ENCODE results near the gene ENHO. TPM values are rescaled to one million over a fixed set of nuclear protein-coding genes. Genes with fewer than 3 reads are reported as not detected.

Gene ENHO
- total and polyA plus RNA-seq, 10 donors = 0.35 to 0.94 (median 0.81) TPM; not detected in 4

DNA sequence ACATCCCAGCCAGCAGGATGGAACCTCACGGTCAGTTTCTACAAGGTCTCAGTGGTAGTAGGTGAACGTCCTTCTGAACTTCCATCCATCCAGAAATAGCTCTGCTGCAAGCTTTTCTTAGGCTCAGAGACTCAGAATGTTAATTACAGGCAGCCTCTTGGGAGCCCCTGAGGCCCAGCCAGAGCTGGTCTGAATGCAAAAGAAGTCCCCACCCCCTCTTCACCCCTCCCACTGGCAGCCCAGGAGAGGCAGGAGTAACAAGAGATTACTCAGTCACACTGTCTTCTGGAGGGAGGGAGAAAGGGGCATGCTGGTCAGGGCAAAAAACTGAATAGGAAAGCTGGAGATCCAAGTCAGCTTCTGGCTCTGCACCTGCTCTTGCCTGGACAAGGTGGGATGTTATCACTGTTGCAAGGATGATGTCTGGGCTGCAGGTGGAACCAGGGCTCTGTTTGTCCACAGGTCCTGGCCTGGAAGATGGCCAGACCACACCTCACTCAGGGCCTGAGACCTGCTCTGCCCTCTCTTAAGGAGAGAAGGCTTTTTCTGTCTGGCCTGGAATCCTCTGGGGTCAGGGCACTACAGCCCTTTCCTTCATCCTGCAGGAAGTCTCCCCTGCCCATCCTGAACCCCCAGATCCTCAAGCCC is 9.1 kb downstream of the ENHO start:
- DNase-seq = no peak
- H3K36me3 ChIP-seq = no peaks in the 10 kb centered on the region
- no peaks in the 10 kb centered on the region for H3K4me1 ChIP-seq
- 62 to 74% (median 71%) methylated on average over 2 of the region's 2 CpGs for WGBS, 5 donors
- H3K27ac ChIP-seq = no peak overlapping the region
- TF ChIP-seq POLR2A (IDR thresholded peaks at IDR 0.05) (no peak), CTCF (IDR thresholded peaks at IDR 0.05 in 8 of 11, conservative IDR thresholded peaks at IDR 0.05 in 3 of 11) (no peak), POLR2AphosphoS5 (IDR thresholded peaks at IDR 0.05) (no peak)
- H3K4me3 ChIP-seq = no peak overlapping the region
- H3K9me3 ChIP-seq = no peaks in the 10 kb centered on the region
- intact Hi-C loops (cut with DNase I; ENCODE audit: low total_unique reads) = no loop called here
- H3K27me3 ChIP-seq (replicated peaks in 1 of 7) = no peaks in the 10 kb centered on the region

DNA sequence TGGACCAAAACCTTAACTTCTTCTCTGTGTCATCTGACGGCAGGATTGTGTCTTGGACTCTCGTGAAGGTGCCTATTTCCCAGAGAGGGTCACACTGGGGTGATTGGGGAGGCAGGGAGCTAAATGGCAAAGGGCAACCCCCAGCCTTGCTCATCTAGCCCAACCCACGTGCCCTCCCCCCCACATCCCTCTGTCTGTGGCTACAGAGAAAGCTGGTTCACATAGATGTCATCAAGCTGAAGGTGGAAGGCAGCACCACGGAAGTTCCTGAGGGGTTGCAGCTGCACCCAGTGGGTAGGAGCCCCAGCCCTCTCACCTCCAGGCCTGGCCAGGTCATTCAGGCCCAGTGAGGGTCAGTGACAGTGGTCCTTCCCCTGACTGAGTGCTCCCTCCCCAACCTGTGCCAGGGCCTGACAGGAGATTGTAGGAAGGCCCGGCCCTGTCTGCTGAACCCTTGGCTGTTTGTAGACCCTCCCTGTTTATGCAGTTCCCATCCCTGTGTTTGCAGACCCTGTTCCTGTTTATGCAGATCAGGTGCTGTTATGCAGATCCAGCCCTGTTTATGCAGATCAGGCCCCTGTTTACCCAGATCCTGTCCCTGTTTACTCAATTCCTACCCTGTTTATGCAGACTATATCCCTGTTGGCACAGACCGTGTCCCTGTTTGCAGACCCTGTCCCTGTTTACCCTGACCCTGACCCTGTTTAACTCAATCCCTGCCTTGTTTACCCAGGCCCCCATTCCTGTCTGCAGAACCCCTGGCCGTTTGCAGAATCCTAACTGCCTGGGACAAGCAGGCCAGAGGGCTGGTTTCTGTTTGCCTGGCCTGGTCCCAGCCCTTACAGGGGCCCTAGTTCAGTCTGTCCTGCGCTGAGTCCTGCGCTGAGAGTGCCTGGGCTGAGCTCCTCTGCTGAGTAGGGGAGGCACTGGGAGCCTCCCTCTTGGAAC is 10.4 kb downstream of the ENHO start:
- Histone ChIP-seq H3K27me3 (replicated peaks in 1 of 7) (no peaks in the 10 kb centered on the region), H3K4me1 (no peaks in the 10 kb centered on the region), H3K27ac (no peak overlapping the region), H3K4me3 (no peak overlapping the region), H3K36me3 (no peaks in the 10 kb centered on the region), H3K9me3 (no peaks in the 10 kb centered on the region)
- no peak for DNase-seq
- 66 to 85% (median 78%) methylated on average over 8 to 9 of the region's 9 CpGs for WGBS, 5 donors
- TF ChIP-seq CTCF (IDR thresholded peaks at IDR 0.05 in 8 of 11, conservative IDR thresholded peaks at IDR 0.05 in 3 of 11) (no peak), POLR2AphosphoS5 (IDR thresholded peaks at IDR 0.05) (no peak), POLR2A (IDR thresholded peaks at IDR 0.05) (no peak)
- intact Hi-C loops (cut with DNase I; ENCODE audit: low total_unique reads) = no loop called here

- no peak overlapping the region for H3K4me3 ChIP-seq
- no peaks in the 10 kb centered on the region for H3K36me3 ChIP-seq
- no peak overlapping the region for H3K27ac ChIP-seq
- H3K4me1 ChIP-seq = no peaks in the 10 kb centered on the region
- TF ChIP-seq POLR2AphosphoS5 (IDR thresholded peaks at IDR 0.05) (no peak), POLR2A (IDR thresholded peaks at IDR 0.05) (no peak), CTCF (IDR thresholded peaks at IDR 0.05 in 8 of 11, conservative IDR thresholded peaks at IDR 0.05 in 3 of 11) (no peak)
- WGBS, 5 donors = 71 to 85% (median 79%) methylated on average over 10 to 13 of the region's 13 CpGs
- no peak for DNase-seq
- no peaks in the 10 kb centered on the region for H3K9me3 ChIP-seq
- no peaks in the 10 kb centered on the region for H3K27me3 ChIP-seq (replicated peaks in 1 of 7)
- intact Hi-C loops (cut with DNase I; ENCODE audit: low total_unique reads) = no loop called here
Observed at GRCh38 chr9:34510497-34511468, 12.0 kb downstream of the ENHO start.
